ENCODE measurements around the gene MATK. TPM values are rescaled to one million over a fixed set of nuclear protein-coding genes. Genes with fewer than 3 reads are reported as not detected.

Gene MATK
- total RNA-seq, 3 donors from 2014 or later = 1.8 to 5.6 (median 5.2) TPM

DNA sequence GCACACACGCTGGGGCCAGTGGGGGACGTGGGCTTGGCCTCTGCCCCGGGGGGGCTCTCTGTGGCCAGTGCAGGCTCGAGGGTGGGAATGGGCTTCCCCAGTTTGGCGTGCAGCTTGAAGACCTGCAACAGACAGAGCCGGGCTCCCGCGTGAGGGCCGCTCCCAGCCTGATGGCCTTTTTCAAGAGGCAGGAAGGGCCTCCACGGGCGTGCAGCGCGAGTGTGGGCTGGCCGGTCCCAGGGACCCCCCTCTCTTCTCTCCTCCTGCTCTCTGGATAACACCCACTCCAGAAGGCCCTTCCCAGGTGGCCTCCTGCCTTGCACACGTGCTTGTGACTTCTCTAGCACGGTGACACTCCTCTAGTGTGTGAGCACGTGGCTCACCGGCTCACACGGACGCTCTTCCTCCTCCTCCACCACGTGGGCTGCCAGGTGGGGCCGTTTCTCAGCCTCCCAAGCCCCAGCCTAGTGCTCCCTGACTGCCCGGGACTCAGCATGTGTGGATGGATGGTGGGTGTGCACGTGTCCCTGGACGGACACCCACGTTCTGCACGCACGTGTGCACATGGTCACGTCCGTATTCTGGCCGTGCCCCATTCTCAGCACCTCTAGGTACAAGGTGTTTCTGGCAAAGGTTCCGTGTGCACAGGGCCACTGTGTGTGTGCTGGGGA lies 39.2 kb upstream of the MATK start:
- Histone ChIP-seq H3K36me3 (no peaks in the 10 kb centered on the region), H3K4me1 (no peaks in the 10 kb centered on the region), H3K9me3 (no peaks in the 10 kb centered on the region), H3K27ac (no peak overlapping the region), H3K27me3 (peaks cover 0 to 27% of the 10 kb centered on the region in 2 donors), H3K4me3 (no peak overlapping the region)
- no peak for DNase-seq (ENCODE audit: low spot score in 2 of 2)
- TF ChIP-seq POLR2AphosphoS5 (IDR thresholded peaks at IDR 0.05) (no peak), POLR2A (IDR thresholded peaks at IDR 0.05) (no peak)
- TF ChIP-seq, protein P1, sequence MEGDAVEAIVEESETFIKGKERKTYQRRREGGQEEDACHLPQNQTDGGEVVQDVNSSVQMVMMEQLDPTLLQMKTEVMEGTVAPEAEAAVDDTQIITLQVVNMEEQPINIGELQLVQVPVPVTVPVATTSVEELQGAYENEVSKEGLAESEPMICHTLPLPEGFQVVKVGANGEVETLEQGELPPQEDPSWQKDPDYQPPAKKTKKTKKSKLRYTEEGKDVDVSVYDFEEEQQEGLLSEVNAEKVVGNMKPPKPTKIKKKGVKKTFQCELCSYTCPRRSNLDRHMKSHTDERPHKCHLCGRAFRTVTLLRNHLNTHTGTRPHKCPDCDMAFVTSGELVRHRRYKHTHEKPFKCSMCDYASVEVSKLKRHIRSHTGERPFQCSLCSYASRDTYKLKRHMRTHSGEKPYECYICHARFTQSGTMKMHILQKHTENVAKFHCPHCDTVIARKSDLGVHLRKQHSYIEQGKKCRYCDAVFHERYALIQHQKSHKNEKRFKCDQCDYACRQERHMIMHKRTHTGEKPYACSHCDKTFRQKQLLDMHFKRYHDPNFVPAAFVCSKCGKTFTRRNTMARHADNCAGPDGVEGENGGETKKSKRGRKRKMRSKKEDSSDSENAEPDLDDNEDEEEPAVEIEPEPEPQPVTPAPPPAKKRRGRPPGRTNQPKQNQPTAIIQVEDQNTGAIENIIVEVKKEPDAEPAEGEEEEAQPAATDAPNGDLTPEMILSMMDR (IDR thresholded peaks at IDR 0.05) = no peak
- intact Hi-C loops (cut with DNase I; ENCODE audit: low total_unique reads) = no loop called here

DNA sequence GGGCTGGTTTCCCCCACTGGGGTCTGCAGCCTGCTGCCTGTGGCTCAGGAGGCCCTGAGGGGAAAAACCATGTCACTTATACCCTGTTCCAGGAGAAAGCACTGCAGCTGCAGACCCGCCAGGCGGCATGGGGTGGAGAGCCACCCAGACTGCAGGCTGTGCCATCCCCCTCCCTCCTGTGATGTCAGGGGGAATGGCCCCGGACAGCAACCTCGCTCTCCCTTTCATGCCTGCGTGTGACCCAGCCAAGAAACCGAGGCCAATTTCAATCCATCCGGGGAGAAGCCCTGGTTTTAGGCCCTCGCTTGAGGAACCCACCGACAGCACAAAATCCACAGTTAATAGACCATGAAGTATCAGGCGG lies 37.2 kb upstream of the MATK start:
- Histone ChIP-seq H3K36me3 (no peaks in the 10 kb centered on the region), H3K4me1 (no peaks in the 10 kb centered on the region), H3K9me3 (no peaks in the 10 kb centered on the region), H3K4me3 (no peak overlapping the region), H3K27ac (no peak overlapping the region), H3K27me3 (peaks cover 0 to 27% of the 10 kb centered on the region in 2 donors)
- intact Hi-C loops (cut with DNase I; ENCODE audit: low total_unique reads) = no loop called here
- TF ChIP-seq, protein P1 (IDR thresholded peaks at IDR 0.05) = no peak
- no peak for TF ChIP-seq POLR2A (IDR thresholded peaks at IDR 0.05)
- TF ChIP-seq POLR2AphosphoS5 (IDR thresholded peaks at IDR 0.05) = no peak
- DNase-seq (ENCODE audit: low spot score in 2 of 2) = no peak

DNA sequence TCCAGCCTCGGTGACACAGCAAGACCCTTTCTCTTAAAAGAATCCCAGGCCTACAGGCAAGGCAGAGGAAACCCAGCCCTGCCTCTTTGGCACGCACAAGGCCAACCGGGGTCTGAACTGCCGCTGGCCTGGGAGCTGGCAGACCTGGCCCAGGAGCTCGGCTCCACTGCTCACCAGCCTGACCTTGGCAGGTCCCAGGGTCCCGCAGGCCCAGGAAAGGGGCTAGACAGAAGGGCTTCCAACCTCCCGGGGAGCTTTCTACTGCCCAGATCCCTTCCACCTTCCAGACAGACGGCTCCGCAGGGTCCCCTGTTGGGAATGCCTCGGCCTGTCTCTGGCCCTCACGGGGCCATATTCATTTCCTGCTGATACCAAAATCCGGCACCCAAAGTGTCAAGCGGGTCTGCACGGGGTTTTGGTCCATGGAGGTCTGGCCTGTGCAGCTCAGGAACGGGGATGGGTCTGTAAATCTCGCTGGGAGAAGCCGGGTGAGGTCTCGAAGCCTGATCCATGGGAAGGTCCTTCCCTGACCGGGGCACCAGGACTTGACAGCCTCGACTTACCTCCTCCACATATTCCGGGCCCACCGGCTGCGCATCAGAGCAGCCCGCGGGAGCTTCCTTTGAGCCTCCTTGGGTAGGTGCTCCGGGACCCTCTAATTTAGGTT lies 36.6 kb upstream of the MATK start:
- DNase-seq (ENCODE audit: low spot score in 2 of 2) = no peak
- Histone ChIP-seq H3K4me3 (no peak overlapping the region), H3K27ac (no peak overlapping the region), H3K4me1 (no peaks in the 10 kb centered on the region), H3K36me3 (no peaks in the 10 kb centered on the region), H3K9me3 (no peaks in the 10 kb centered on the region), H3K27me3 (peaks cover 0 to 27% of the 10 kb centered on the region in 2 donors)
- TF ChIP-seq, protein P1 (IDR thresholded peaks at IDR 0.05) = no peak
- TF ChIP-seq POLR2A (IDR thresholded peaks at IDR 0.05) (no peak), POLR2AphosphoS5 (IDR thresholded peaks at IDR 0.05) (no peak)
- intact Hi-C loops (cut with DNase I; ENCODE audit: low total_unique reads) = no loop called here

DNA sequence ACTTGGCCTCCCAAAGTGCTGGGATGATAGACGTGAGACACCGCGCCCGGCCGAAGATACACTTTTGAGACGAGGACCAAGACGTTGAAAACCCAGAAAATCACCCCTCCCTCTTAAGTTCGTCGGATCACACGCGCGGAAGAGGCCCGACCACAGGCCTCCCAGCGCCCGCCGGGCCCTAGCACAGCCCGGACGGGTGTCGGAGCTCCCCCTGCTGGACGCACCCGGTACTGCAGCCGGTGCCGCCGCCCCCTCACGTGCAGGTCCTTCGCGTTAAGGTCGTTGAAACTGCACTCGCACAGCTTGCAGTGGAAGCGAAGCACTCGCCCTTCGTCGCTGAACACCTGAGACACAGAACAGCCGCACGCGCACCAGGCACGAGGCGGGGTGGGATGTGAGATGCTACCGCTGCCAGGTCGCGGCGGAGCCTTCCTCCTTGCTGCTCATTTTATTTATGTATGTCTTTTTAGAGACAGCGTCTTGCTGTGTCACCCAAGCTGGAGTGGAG lies 35.7 kb upstream of the MATK start:
- Histone ChIP-seq H3K4me1 (no peaks in the 10 kb centered on the region), H3K27me3 (peaks cover 0 to 23% of the 10 kb centered on the region in 2 donors), H3K27ac (no peak overlapping the region), H3K36me3 (no peaks in the 10 kb centered on the region), H3K9me3 (no peaks in the 10 kb centered on the region), H3K4me3 (no peak overlapping the region)
- intact Hi-C loops (cut with DNase I; ENCODE audit: low total_unique reads) = no loop called here
- TF ChIP-seq, protein P1 (IDR thresholded peaks at IDR 0.05) = peak; percentile 76 to 90 (median 83)
- TF ChIP-seq POLR2A (IDR thresholded peaks at IDR 0.05) = no peak
- peak in 1 of 2 donors; percentile 69 for DNase-seq (ENCODE audit: low spot score in 2 of 2)

DNA sequence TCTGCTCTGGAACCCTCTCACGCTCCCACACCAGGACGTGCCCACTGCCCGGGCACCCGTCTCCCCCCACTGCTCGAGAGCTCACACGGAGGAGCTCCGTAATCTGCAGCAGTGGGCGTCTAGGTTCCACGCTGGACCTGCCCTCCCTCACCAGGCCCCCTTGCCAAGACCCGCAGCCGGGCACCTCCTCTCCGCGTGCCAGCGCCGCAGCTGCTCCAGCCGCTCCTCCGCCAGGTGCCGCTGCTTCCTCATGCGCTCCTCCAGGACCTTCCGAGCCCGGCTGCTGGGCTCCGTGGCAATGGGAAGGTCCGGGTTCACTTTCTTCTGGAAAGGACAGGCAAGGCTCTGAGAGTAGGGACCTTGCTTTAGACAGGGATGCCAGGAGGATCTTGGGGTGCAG lies 35.0 kb upstream of the MATK start:
- Histone ChIP-seq H3K4me3 (no peak overlapping the region), H3K27ac (no peak overlapping the region), H3K4me1 (no peaks in the 10 kb centered on the region), H3K36me3 (no peaks in the 10 kb centered on the region), H3K9me3 (no peaks in the 10 kb centered on the region), H3K27me3 (peaks cover 0 to 23% of the 10 kb centered on the region in 2 donors)
- DNase-seq (ENCODE audit: low spot score in 2 of 2) = no peak
- intact Hi-C loops (cut with DNase I; ENCODE audit: low total_unique reads) = no loop called here
- TF ChIP-seq POLR2A (IDR thresholded peaks at IDR 0.05) = no peak
- TF ChIP-seq POLR2AphosphoS5 (IDR thresholded peaks at IDR 0.05) = no peak
- TF ChIP-seq, protein P1 (IDR thresholded peaks at IDR 0.05) = no peak
